SK-N-SH treated with all-trans-retinoic acid at 6 μM for 48 hours (cell line): ENCODE results near the gene APLF.

Experiments
- ATAC-seq: fragments of 200-7000 bp; cut with Tn5 transposase; 3 replicates; pipeline ENCODE4 v1.9.1; 2020; ENCODE audit warnings: mild to moderate bottlenecking, moderate library complexity
- ARNTL ChIP-seq: fragments of 450-650 bp; formaldehyde crosslinking; IDR thresholded peaks from 2 replicates; pipeline ENCODE4 v1.5.0; 2020; ENCODE audit warnings: low read depth, mild to moderate bottlenecking, moderate library complexity, borderline replicate concordance
- BACH2 ChIP-seq: fragments of 250-450 bp; sonication (Bioruptor Pico); IDR thresholded peaks from 2 replicates; pipeline ENCODE4 v1.9.0; 2021; ENCODE audit warnings: mild to moderate bottlenecking, borderline replicate concordance
- CSDC2 ChIP-seq: fragments of 250-450 bp; sonication (Bioruptor Pico); IDR thresholded peaks from 2 replicates; pipeline ENCODE4 v1.5.0; 2020; ENCODE audit warnings: mild to moderate bottlenecking, moderate library complexity
- ESRRG ChIP-seq: fragments of 250-450 bp; sonication (Bioruptor Pico); IDR thresholded peaks from 2 replicates; pipeline ENCODE4 v1.6.1; 2021; ENCODE audit warnings: mild to moderate bottlenecking
- ISL1 ChIP-seq: fragments of 250-450 bp; sonication (Bioruptor Pico); IDR thresholded peaks from 2 replicates; pipeline ENCODE4 v2.1.2; 2022; ENCODE audit warnings: mild to moderate bottlenecking, moderate library complexity
- OSR1 ChIP-seq: fragments of 250-450 bp; sonication (Bioruptor Pico); IDR thresholded peaks from 2 replicates; pipeline ENCODE4 v1.8.0; 2022; ENCODE audit warnings: moderate library complexity, mild to moderate bottlenecking, inconsistent platforms
- PPARA ChIP-seq: fragments of 250-450 bp; sonication (Bioruptor Pico); IDR thresholded peaks from 2 replicates; pipeline ENCODE4 v1.5.0; 2020; ENCODE audit warnings: mild to moderate bottlenecking, borderline replicate concordance
- RARB ChIP-seq: fragments of 250-450 bp; sonication (Bioruptor Pico); IDR thresholded peaks from 2 replicates; pipeline ENCODE4 v1.8.0; 2021; ENCODE audit warnings: mild to moderate bottlenecking, moderate library complexity
- SNAI2 ChIP-seq: fragments of 250-450 bp; sonication (Bioruptor Pico); IDR thresholded peaks from 2 replicates; pipeline ENCODE4 v1.5.0; 2020; ENCODE audit warnings: mild to moderate bottlenecking, moderate library complexity
- TOX ChIP-seq: fragments of 250-450 bp; sonication (Bioruptor Pico); IDR thresholded peaks from 2 replicates; pipeline ENCODE4 v1.8.0; 2021; ENCODE audit warnings: mild to moderate bottlenecking, moderate library complexity, borderline replicate concordance
- ZC3H10 ChIP-seq: fragments of 250-450 bp; sonication (Bioruptor Pico); IDR thresholded peaks from 2 replicates; pipeline ENCODE4 v1.5.1; 2021; ENCODE audit warnings: mild to moderate bottlenecking, moderate library complexity
- ZFP30 ChIP-seq: fragments of 450-650 bp; formaldehyde crosslinking; IDR thresholded peaks from 2 replicates; pipeline ENCODE4 v1.5.0; 2022; ENCODE audit warnings: mild to moderate bottlenecking, moderate library complexity
- ZNF565 ChIP-seq: fragments of 450-650 bp; formaldehyde crosslinking; conservative IDR thresholded peaks from 2 replicates; pipeline ENCODE4 v1.5.0; 2020; ENCODE audit warnings: low read depth, mild to moderate bottlenecking, moderate library complexity
- ZNF70 ChIP-seq: fragments of 450-650 bp; formaldehyde crosslinking; IDR thresholded peaks from 2 replicates; pipeline ENCODE4 v1.5.0; 2020; ENCODE audit warnings: mild to moderate bottlenecking, moderate library complexity
- TF ChIP-seq, protein P1 (sequence below): fragments of 250-450 bp; sonication (Bioruptor Pico); IDR thresholded peaks from 2 replicates; pipeline ENCODE4 v1.8.0; 2020; ENCODE audit warnings: mild to moderate bottlenecking, moderate library complexity, borderline replicate concordance
- TF ChIP-seq, protein P2 (sequence below): fragments of 250-450 bp; sonication (Bioruptor Pico); IDR thresholded peaks from 2 replicates; pipeline ENCODE4 v1.8.0; 2021; ENCODE audit warnings: low read depth, mild to moderate bottlenecking, moderate library complexity, borderline replicate concordance
- TF ChIP-seq, protein P3 (sequence below): fragments of 250-450 bp; sonication (Bioruptor Pico); IDR thresholded peaks from 2 replicates; pipeline ENCODE4 v1.5.1; 2020; ENCODE audit warnings: low read depth, mild to moderate bottlenecking, moderate library complexity
- TF ChIP-seq, protein P4 (sequence below): fragments of 250-450 bp; sonication (Bioruptor Pico); IDR thresholded peaks from 2 replicates; pipeline ENCODE4 v1.5.0; 2020; ENCODE audit warnings: mild to moderate bottlenecking, moderate library complexity
- TF ChIP-seq, protein P5 (sequence below): fragments of 250-450 bp; sonication (Bioruptor Pico); IDR thresholded peaks from 2 replicates; pipeline ENCODE4 v1.5.1; 2021; ENCODE audit warnings: mild to moderate bottlenecking, moderate library complexity

Gene APLF

DNA sequence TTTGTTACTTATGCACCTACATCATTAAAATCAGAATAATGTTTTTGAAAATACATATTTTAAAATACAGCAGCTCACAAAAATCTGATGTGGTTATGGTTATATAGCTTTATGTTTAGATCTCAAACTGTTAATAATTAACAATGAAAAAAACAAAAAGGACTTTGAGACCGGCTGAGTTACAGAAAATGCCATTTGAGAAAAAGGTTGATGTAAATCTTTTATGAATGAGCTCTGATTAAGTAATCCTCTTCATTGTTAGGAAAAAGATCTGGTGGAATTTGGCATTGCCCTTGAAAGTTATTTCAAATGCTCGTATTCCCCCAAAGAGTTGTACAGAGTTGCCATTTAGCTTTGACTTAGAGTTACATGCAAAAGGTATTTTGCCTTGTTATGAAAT, 93.2 kb downstream of the APLF start:
- no peak for ATAC-seq
- TF ChIP-seq BACH2 (CRISPR knock-in tag) (no peak), ZNF565 (CRISPR knock-in tag) (no peak), ZFP30 (no peak), ARNTL (CRISPR knock-in tag) (no peak), SNAI2 (CRISPR knock-in tag) (no peak), RARB (CRISPR knock-in tag) (no peak), OSR1 (CRISPR knock-in tag) (no peak), TOX (CRISPR knock-in tag) (no peak), CSDC2 (CRISPR knock-in tag) (no peak), ISL1 (CRISPR knock-in tag) (no peak), ZNF70 (no peak), PPARA (no peak), ESRRG (CRISPR knock-in tag) (no peak)
- TF ChIP-seq, protein P1, sequence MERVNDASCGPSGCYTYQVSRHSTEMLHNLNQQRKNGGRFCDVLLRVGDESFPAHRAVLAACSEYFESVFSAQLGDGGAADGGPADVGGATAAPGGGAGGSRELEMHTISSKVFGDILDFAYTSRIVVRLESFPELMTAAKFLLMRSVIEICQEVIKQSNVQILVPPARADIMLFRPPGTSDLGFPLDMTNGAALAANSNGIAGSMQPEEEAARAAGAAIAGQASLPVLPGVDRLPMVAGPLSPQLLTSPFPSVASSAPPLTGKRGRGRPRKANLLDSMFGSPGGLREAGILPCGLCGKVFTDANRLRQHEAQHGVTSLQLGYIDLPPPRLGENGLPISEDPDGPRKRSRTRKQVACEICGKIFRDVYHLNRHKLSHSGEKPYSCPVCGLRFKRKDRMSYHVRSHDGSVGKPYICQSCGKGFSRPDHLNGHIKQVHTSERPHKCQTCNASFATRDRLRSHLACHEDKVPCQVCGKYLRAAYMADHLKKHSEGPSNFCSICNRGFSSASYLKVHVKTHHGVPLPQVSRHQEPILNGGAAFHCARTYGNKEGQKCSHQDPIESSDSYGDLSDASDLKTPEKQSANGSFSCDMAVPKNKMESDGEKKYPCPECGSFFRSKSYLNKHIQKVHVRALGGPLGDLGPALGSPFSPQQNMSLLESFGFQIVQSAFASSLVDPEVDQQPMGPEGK (CRISPR knock-in tag), result no peak
- TF ChIP-seq, protein P2, sequence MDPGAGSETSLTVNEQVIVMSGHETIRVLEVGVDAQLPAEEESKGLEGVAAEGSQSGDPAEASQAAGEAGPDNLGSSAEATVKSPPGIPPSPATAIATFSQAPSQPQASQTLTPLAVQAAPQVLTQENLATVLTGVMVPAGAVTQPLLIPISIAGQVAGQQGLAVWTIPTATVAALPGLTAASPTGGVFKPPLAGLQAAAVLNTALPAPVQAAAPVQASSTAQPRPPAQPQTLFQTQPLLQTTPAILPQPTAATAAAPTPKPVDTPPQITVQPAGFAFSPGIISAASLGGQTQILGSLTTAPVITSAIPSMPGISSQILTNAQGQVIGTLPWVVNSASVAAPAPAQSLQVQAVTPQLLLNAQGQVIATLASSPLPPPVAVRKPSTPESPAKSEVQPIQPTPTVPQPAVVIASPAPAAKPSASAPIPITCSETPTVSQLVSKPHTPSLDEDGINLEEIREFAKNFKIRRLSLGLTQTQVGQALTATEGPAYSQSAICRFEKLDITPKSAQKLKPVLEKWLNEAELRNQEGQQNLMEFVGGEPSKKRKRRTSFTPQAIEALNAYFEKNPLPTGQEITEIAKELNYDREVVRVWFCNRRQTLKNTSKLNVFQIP (CRISPR knock-in tag), result no peak
- TF ChIP-seq, protein P3, sequence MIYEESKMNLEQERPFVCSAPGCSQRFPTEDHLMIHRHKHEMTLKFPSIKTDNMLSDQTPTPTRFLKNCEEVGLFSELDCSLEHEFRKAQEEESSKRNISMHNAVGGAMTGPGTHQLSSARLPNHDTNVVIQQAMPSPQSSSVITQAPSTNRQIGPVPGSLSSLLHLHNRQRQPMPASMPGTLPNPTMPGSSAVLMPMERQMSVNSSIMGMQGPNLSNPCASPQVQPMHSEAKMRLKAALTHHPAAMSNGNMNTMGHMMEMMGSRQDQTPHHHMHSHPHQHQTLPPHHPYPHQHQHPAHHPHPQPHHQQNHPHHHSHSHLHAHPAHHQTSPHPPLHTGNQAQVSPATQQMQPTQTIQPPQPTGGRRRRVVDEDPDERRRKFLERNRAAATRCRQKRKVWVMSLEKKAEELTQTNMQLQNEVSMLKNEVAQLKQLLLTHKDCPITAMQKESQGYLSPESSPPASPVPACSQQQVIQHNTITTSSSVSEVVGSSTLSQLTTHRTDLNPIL (CRISPR knock-in tag), result no peak
- TF ChIP-seq, protein P4, sequence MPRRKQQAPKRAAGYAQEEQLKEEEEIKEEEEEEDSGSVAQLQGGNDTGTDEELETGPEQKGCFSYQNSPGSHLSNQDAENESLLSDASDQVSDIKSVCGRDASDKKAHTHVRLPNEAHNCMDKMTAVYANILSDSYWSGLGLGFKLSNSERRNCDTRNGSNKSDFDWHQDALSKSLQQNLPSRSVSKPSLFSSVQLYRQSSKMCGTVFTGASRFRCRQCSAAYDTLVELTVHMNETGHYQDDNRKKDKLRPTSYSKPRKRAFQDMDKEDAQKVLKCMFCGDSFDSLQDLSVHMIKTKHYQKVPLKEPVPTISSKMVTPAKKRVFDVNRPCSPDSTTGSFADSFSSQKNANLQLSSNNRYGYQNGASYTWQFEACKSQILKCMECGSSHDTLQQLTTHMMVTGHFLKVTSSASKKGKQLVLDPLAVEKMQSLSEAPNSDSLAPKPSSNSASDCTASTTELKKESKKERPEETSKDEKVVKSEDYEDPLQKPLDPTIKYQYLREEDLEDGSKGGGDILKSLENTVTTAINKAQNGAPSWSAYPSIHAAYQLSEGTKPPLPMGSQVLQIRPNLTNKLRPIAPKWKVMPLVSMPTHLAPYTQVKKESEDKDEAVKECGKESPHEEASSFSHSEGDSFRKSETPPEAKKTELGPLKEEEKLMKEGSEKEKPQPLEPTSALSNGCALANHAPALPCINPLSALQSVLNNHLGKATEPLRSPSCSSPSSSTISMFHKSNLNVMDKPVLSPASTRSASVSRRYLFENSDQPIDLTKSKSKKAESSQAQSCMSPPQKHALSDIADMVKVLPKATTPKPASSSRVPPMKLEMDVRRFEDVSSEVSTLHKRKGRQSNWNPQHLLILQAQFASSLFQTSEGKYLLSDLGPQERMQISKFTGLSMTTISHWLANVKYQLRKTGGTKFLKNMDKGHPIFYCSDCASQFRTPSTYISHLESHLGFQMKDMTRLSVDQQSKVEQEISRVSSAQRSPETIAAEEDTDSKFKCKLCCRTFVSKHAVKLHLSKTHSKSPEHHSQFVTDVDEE (CRISPR knock-in tag), result no peak

DNA sequence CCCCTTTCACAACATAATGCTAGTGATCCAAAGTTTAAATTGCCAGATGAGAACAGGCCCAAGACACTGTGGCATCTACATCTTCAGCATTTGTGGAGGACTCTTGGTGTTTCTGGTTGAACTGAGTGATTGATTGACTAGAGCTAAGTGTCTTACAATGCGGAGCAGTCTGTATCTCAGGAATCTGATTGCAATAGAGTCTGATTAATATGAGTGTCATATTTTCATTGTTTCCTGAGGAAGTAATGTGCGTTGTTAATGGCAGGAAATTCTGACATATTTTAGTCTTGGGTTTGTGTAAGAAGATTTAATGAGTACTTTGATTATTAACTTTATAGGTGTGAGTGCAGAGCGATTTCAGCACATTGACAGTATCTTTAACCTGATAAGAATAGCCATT, 94.0 kb downstream of the APLF start:
- ATAC-seq, result no peak
- no peak for TF ChIP-seq PPARA
- TF ChIP-seq, protein P3 (CRISPR knock-in tag), result no peak

DNA sequence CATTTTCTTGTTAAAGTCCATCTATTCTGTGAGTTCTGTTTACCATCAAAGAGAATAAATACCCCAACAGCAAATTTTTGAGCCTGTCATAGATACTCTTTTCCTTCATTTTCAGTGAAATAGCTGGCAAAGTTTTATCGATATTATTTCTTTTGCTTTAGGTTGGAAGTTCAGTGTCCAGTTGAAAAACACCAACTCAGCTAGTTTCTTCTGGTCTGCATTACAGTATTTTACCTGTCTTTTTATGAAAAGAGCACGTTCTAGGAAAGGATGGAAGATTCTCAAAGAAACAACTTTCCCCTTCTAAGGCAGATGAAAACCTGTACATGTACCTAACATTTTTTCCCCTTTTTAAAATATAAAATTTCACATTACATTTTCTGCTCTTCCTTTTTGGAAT, 95.5 kb downstream of the APLF start:
- TF ChIP-seq ARNTL (CRISPR knock-in tag), result no peak
- TF ChIP-seq, protein P3 (CRISPR knock-in tag), result no peak
- TF ChIP-seq, protein P4 (CRISPR knock-in tag), result no peak
- TF ChIP-seq ESRRG (CRISPR knock-in tag), result no peak
- TF ChIP-seq BACH2 (CRISPR knock-in tag), result no peak
- TF ChIP-seq, protein P5, sequence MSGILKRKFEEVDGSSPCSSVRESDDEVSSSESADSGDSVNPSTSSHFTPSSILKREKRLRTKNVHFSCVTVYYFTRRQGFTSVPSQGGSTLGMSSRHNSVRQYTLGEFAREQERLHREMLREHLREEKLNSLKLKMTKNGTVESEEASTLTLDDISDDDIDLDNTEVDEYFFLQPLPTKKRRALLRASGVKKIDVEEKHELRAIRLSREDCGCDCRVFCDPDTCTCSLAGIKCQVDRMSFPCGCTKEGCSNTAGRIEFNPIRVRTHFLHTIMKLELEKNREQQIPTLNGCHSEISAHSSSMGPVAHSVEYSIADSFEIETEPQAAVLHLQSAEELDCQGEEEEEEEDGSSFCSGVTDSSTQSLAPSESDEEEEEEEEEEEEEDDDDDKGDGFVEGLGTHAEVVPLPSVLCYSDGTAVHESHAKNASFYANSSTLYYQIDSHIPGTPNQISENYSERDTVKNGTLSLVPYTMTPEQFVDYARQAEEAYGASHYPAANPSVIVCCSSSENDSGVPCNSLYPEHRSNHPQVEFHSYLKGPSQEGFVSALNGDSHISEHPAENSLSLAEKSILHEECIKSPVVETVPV, result no peak
- TF ChIP-seq ZC3H10, result no peak
- TF ChIP-seq, protein P2 (CRISPR knock-in tag), result no peak
- ATAC-seq, result no peak
